GM12873 (cell line): ENCODE results near the gene SYNE2.

Experiments
- CTCF ChIP-seq: IDR thresholded peaks from 2 replicates; pipeline ENCODE4 v1.5.1; 2012; ENCODE audit warnings: low read depth, mild to moderate bottlenecking, moderate library complexity, low read length, control low read depth; ENCODE audit not compliant: insufficient read depth; ENCODE audit errors: missing control alignments

SYNE2 gene

GRCh38 chr14:64260418-64260817 is 407.6 kb downstream of the SYNE2 start:
- no peak for TF ChIP-seq CTCF

GRCh38 chr14:64265222-64265621 is 412.4 kb downstream of the SYNE2 start:
- no peak for TF ChIP-seq CTCF

DNA sequence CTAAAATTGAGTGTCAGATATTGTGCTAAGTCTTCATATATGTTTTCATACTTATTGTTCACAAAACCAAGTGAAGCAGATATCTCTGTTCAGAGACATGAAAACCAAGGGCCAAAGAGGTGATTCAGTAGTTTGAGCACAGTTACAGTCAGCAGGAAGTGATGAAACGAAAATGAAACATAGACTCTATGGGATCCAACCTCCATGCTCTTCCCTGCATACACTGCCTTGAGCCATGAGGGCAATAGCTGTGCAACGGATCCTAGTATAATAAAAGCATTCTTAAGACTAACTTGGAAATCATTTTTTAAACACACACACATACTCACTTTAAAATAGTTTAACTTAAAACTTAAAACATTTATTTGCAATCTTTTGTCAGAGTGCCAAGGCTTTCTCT is 413.4 kb downstream of the SYNE2 start:
- no peak for TF ChIP-seq CTCF

GRCh38 chr14:64272019-64272418 is 419.2 kb downstream of the SYNE2 start:
- no peak for TF ChIP-seq CTCF
